Prostate gland (tissue), 2 donors: ENCODE data around the gene ZFP3. TPM values are rescaled to one million over a fixed set of nuclear protein-coding genes. Genes with fewer than 3 reads are reported as not detected.

Experiments used
- DNase-seq: peaks from one replicate; pipeline ENCODE4 v3.0.0-alpha.2; 2019; ENCODE audit warnings: low spot score
- H3K27ac ChIP-seq, 2 donors: fragments of 200-600 bp; sonication (generic); 2 replicates each; pipeline ENCODE4 v1.5.1; 2017 to 2019
- H3K27me3 ChIP-seq: fragments of 200-600 bp; sonication (generic); replicated peaks from 2 replicates; pipeline ENCODE4 v1.5.1; 2019; ENCODE audit not compliant: insufficient read depth
- H3K36me3 ChIP-seq, 2 donors: fragments of 200-600 bp; sonication (generic); 1 replicate in 1 of 2; 2 replicates in 1 of 2; pipeline versions ENCODE4 v1.5.1 to v1.8.1; 2017 to 2019
- H3K4me1 ChIP-seq: fragments of 200-600 bp; sonication (generic); replicated peaks from 2 replicates; pipeline ENCODE4 v1.5.1; 2019
- H3K4me3 ChIP-seq, 2 donors: fragments of 200-600 bp; sonication (generic); 2 replicates each; pipeline ENCODE4 v1.5.1; 2017 to 2019
- H3K9me3 ChIP-seq: fragments of 200-600 bp; sonication (generic); 2 replicates; pipeline ENCODE4 v1.5.1; 2017
- POLR2A ChIP-seq: fragments of 450-650 bp; IDR thresholded peaks from one replicate; pipeline ENCODE4 v1.6.1; 2016; ENCODE audit warnings: antibody characterized with exemption, mild to moderate bottlenecking
- POLR2AphosphoS5 ChIP-seq: sonication (generic); formaldehyde crosslinking; IDR thresholded peaks from one replicate; pipeline ENCODE4 v1.6.1; 2017; ENCODE audit warnings: antibody characterized with exemption
- WGBS: methylation state at CpG from one replicate; pipeline ENCODE4 v1.1.5; 2018; 5-methylcytosine and 5-hydroxymethylcytosine counted together
- intact Hi-C: fragments of 100-400 bp; cut with DNase I; formaldehyde crosslinking; loops from one replicate; pipeline ENCODE4 v1.14.2; 2022
- total RNA-seq, 2 donors: library from RNA; depleted of rRNA; stranded (reverse); fragments of >200 nt; gene quantifications; one replicate each; pipeline ENCODE4 v1.1.0, GENCODE V29; 2016
- TF ChIP-seq, protein P1 (sequence below), 4 experiments: fragments of 200-600 bp in 2 of 4; fragments of 450-650 bp in 2 of 4; sonication (generic) in 2 of 4; IDR thresholded peaks; 1 replicate in 3 of 4; 2 replicates in 1 of 4; pipeline ENCODE4 v1.5.1; 2016 to 2019; ENCODE audit warnings: antibody characterized with exemption in 4 of 4, mild to moderate bottlenecking in 2 of 4, moderate library complexity in 2 of 4

Gene ZFP3
- total RNA-seq, 2 donors from 2014 or later, result 5.4 to 8.5 TPM

DNA sequence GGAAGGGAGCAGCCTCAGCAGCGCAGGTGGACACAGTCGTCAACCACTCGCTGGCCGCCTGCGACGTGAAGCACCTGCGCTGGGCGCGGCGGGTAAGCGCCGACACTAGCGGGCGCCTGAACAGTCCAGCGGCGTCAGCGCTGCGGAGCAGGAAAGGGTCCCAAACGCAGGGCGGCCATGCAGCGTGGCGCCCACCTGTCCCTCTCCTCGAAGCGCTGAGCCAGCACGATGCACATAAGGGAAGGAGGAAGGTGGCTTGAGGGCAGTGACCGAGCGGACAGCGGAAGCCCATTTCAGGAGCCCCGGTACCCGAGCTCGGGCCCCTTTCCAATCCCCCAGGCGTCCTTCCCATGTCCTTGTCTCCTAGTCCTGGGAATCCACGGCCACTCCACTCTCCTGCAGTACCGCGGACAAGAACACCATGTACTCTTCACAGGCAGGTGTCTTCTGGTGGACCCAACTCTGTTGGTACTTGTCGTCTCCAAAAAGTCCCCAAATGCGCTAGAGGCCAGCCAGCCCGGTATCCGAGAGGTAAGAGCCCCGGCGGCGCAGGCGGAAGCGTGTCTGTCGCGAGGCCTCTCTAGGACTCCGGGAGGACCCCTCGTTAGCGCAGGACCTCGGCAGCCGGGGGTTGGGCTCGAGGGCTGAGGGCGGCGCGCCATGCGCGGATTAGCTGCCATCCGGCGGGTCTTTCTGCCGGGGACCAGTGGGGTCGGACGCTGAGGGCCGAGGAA lies 19.0 kb downstream of the ZFP3 start:
- TF ChIP-seq, protein P1, sequence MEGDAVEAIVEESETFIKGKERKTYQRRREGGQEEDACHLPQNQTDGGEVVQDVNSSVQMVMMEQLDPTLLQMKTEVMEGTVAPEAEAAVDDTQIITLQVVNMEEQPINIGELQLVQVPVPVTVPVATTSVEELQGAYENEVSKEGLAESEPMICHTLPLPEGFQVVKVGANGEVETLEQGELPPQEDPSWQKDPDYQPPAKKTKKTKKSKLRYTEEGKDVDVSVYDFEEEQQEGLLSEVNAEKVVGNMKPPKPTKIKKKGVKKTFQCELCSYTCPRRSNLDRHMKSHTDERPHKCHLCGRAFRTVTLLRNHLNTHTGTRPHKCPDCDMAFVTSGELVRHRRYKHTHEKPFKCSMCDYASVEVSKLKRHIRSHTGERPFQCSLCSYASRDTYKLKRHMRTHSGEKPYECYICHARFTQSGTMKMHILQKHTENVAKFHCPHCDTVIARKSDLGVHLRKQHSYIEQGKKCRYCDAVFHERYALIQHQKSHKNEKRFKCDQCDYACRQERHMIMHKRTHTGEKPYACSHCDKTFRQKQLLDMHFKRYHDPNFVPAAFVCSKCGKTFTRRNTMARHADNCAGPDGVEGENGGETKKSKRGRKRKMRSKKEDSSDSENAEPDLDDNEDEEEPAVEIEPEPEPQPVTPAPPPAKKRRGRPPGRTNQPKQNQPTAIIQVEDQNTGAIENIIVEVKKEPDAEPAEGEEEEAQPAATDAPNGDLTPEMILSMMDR (IDR thresholded peaks at IDR 0.05), result no peak
- peak; percentile 44 for TF ChIP-seq POLR2AphosphoS5
- intact Hi-C loops, result no loop called here
- Histone ChIP-seq H3K36me3 (no peaks in the 10 kb centered on the region), H3K27ac (peak overlapping the region in 1 of 2 donors; percentile 12), H3K4me3 (peak overlapping the region; percentile 34 to 38), H3K9me3 (no peaks in the 10 kb centered on the region), H3K27me3 (no peaks in the 10 kb centered on the region), H3K4me1 (no peaks in the 10 kb centered on the region)
- 2% methylated on average over 62 of the region's 63 CpGs for WGBS
- peak; percentile 60 for DNase-seq

DNA sequence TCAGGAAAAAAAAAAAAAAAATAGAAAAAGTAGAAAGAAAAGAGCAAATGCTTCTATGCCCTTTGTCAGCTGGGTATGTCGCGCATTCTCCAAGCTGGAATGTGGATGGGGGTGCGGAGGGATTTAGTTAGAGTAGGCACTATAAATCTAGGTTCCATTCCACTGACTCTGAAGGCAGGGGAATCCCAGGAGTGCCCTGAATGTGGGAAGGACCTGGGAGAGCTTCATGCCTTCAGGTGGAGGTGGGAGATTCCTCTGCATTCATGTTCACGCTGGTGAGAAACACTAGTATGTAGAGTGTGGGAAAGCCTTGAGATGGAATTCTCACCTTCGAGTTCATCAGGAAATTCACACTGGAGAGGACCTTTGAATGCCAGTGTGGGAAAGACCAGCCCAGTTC lies 21.0 kb downstream of the ZFP3 start:
- H3K27ac ChIP-seq, result no peak overlapping the region
- no peak for DNase-seq
- H3K9me3 ChIP-seq, result no peaks in the 10 kb centered on the region
- intact Hi-C loops, result no loop called here
- H3K4me1 ChIP-seq, result no peaks in the 10 kb centered on the region
- H3K4me3 ChIP-seq, result no peak overlapping the region
- H3K36me3 ChIP-seq, result no peaks in the 10 kb centered on the region
- TF ChIP-seq POLR2A, result no peak
- TF ChIP-seq, protein P1 (IDR thresholded peaks at IDR 0.05), result no peak
- no peak for TF ChIP-seq POLR2AphosphoS5
- WGBS, result 91% methylated on average over 5 of the region's 5 CpGs
- H3K27me3 ChIP-seq, result no peaks in the 10 kb centered on the region

DNA sequence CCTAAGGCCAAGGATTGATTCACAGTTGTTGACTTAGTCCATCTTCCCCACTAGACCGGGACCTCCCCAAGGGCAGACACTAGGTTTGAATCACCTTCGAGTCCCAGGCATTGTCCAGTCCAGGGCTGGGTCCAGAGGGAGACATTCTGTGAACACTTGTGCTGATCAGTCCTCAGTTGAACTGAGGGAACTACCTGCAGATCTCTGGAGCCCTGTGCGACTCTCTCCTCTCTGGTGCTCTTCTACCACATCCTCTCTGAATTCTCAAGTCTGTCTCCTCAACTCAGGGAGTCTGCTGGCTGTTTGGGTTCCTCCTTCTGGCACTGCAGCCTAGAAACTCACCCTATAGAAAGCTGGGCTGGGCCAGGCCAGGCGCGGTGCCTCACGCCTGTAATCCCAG lies 22.6 kb downstream of the ZFP3 start:
- no peaks in the 10 kb centered on the region for H3K9me3 ChIP-seq
- DNase-seq, result no peak
- TF ChIP-seq POLR2AphosphoS5 (no peak), POLR2A (no peak)
- TF ChIP-seq, protein P1 (IDR thresholded peaks at IDR 0.05), result no peak
- H3K4me3 ChIP-seq, result no peak overlapping the region
- H3K27me3 ChIP-seq, result no peaks in the 10 kb centered on the region
- H3K36me3 ChIP-seq, result no peaks in the 10 kb centered on the region
- no peak overlapping the region for H3K27ac ChIP-seq
- 81% methylated on average over 6 of the region's 6 CpGs for WGBS
- intact Hi-C loops, result no loop called here
- H3K4me1 ChIP-seq, result no peaks in the 10 kb centered on the region

DNA sequence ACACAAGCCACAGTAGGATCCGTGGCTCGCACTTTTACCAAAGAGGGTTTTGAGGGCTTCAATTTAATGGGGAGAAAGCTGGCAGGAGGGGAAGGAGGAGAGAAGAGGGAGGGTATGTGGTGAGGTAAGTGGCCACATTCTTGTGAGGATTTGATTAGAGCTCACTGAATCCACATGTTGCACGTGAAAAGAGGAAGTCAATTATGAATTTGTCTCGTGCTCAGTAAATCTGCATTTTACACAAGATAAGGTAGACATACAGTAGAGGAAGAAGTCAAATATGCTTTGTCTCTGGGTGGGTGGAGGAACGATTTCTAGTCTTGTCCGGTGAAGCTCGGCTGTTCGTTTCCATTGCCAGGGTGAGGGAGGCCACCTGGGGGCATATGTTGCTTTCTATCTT lies 32.5 kb downstream of the ZFP3 start:
- DNase-seq, result no peak
- no peaks in the 10 kb centered on the region for H3K9me3 ChIP-seq
- H3K36me3 ChIP-seq, result no peaks in the 10 kb centered on the region
- no peak overlapping the region for H3K27ac ChIP-seq
- H3K4me1 ChIP-seq, result no peaks in the 10 kb centered on the region
- H3K4me3 ChIP-seq, result peak overlapping the region; percentile 77 to 82
- WGBS, result 18% methylated on average over 8 of the region's 8 CpGs
- TF ChIP-seq POLR2A (no peak), POLR2AphosphoS5 (no peak)
- TF ChIP-seq, protein P1 (IDR thresholded peaks at IDR 0.05), result no peak
- intact Hi-C loops, result no loop called here
- peaks cover 7% of the 10 kb centered on the region for H3K27me3 ChIP-seq
